GM18520 (cell line): ENCODE measurements around the gene RBMXL2.

Experiments used
- ATAC-seq: cut with Tn5 transposase; IDR thresholded peaks from one replicate; pipeline ENCODE4 v1.9.1; 2021; ENCODE audit not compliant: unreplicated experiment

Gene RBMXL2

DNA sequence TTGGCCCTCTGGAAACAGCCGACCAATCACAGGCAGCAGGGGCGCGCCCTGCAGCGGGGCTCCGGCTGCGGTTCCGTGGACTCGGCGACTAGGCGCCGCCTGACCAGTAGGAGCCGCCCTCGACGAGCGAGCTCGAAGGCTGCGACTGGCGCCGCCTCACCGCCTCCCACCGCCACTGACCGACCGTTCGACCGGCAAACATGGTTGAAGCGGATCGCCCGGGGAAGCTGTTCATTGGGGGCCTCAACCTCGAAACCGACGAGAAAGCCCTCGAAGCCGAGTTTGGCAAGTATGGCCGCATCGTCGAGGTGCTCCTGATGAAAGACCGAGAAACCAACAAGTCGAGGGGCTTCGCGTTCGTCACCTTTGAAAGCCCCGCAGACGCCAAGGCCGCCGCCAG, at the start of gene RBMXL2:
TSS of gene RBMXL2 (plus strand) at position 78 of the 400 bp plus-strand sequence. CDS start at position 201, 123 bp downstream.
- no peak for ATAC-seq

DNA sequence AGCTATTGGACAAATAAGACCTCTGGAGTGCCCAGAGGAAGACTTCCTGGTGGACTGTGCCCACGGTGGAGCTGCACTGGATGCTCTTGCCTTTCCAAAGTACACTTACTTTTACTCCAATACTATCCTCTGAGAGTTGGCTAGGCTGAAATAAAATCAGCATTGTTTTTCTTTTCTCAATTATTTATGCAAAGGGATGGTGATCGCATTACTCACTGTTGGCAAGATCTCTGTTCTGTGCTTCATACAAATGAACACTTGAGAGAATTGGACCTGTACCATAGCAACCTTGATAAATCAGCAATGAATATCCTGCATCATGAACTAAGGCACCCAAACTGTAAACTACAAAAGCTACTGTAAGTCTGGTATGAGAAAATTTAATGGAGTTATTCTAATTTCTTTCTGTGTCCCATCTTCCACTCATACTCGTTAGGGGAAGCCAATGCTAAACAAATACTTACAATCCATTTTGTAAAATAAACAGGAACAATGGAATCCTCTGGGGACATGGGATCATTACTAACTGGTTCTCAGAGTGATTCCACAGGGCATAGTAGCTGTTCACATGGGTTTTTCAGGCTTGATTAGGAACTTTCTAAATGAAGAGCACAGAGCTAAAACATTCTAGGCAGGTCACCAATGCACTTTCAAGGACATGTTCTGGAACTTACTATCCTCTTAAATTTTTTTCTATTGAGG, 42.2 kb upstream of the RBMXL2 start:
- ATAC-seq, result no peak

DNA sequence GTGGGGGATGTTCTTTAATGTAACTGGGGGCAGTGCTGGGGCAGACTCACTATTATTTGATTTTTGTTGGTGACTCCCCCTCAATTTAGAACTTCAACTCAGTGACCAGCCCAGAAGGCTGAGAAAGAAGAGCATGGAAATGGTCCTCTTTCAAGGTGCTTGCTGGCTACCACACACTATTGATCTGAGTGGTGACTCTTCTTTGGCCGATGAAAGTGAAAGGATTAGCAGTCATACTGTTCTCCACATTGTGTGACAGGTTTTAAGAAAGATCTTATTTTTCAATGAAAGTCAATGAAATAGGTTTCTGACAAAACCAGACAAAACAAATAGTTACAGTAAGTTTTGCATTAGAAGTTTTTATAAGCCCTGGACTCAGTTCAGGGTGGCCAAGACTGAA, 38.6 kb upstream of the RBMXL2 start:
- ATAC-seq, result peak; percentile 55

DNA sequence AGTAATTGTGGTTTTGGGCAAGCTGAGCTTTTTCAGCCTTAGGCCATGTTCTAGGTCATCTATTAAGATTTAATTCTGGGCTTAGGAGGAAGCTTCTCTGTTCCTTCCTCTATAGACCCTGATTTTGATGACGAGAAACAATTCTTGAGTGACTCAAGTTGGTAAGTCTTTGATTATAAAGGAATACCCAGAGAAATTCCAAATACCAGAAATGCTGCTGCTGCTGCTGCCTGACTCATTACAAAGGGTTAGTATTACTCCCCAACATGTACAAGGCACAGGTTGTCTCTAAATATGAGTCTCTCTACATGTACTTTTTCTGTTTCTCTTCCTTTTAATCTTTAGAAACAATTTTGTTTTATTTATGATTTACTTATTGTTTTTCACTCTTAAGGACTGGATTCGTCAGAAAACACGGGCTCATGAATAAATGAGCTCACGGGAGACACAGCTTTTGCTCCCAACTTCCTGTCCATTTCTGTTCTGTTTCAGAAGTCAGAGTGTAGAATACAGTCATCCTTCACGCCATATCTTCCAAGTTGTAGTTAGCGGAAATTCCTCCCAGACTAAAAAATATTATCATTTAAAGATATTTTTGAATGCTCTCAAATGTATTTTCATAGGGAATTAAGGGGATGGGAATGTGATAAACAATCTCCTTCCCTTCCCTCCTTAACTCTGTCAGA, 31.8 kb upstream of the RBMXL2 start:
- ATAC-seq, result no peak

DNA sequence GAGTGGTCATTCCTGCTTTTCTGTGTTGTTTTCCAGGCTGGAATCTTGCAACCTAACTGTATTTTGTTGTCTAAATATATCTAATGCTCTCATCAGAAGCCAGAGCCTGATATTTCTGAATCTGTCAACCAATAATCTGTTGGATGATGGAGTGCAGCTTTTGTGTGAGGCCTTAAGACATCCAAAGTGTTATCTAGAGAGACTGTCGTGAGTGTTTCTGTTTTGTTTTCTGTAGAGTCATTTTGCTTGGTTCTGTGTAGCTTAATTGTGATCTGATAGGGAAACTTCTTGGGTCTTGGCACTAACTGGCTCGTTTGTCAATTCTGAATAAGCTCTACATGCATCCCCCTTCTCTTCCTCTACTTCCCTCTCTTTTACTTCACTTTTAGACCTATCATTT, 31.2 kb upstream of the RBMXL2 start:
- ATAC-seq, result no peak

DNA sequence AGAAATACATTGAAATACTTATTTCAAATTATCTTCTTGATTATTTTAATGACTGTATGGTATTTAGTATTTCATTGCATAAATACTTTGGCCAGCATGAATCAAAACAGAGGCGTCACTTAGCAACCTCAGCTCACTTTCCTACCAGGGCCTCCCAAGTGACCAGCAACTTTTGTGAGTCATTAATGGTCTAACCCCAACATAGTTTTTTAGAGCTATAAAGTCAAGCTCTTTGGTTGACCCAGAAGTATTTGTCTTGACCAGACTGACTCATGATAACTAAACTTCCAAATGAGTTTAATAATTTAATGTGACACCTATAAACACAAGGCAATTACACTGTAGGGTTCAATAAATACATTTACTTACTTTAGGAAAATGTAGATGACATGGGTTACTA, 27.9 kb upstream of the RBMXL2 start:
- ATAC-seq, result no peak

DNA sequence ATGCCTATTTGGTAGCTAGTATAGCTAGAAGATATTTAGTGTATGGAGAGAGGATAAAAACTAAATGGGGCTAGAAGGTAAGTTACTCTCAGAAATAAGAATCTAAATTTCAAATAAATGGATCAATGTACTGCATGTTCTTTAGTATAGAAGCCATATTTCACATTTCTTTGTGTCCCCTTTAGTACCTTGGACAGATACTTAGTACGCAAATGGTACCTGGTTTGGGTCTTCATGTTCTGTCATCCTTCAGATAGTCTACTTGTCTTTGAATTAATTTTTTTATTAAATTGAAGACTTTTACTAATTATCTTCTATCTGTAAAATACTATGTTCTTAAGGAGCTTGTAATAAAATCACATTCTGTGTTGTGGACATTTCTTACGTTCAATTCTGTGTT, 26.3 kb upstream of the RBMXL2 start:
- no peak for ATAC-seq

DNA sequence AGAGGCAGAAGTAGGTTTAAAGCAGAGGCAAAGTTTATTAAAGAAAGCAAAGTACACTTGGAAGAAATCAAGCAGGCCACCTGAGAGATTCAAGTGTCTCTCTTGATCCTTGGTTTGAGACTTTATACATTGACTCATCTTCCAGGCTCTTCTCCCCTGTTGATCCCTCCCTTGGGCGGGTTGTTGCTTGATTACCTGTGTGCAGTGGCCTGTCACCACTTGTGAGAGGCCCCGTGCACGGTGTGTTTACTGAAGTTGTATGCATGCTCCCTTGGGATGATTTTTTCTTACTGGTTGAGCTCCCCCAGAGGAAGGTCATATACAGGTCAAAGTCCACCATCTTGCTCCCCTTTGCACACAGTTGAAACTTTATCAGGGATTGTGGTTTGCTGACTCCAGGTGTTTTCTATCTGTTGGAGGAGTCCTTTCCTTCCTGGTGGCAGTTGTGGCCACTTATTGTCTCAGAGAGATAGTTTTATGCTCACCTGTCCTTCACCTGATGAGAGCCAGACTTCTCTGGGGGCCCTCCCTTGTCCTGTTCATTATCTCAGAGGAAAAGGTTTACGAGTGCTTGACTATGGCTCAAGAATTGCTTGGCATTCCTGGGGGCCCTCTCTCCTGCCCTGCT, 16.3 kb upstream of the RBMXL2 start:
- no peak for ATAC-seq

DNA sequence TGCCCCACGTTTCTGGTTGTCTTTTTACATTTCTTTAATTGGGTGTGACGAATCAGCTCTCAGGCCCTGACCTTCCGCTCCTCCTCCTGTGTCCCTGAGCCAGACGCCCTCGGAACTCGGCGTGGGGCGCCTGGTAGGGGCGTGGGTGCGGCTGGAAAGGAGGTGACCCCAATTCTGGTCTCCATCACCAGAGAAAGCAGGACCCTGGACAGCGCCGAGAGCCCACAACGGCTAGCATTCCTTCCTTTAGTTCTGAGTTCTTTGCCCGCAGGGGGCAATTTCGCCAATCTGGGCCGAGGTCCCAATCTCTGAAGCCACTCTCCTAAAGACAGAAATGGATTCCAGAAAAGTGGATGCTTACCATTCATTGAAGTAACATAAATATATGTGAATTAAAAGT, 11.7 kb upstream of the RBMXL2 start:
- ATAC-seq, result no peak

DNA sequence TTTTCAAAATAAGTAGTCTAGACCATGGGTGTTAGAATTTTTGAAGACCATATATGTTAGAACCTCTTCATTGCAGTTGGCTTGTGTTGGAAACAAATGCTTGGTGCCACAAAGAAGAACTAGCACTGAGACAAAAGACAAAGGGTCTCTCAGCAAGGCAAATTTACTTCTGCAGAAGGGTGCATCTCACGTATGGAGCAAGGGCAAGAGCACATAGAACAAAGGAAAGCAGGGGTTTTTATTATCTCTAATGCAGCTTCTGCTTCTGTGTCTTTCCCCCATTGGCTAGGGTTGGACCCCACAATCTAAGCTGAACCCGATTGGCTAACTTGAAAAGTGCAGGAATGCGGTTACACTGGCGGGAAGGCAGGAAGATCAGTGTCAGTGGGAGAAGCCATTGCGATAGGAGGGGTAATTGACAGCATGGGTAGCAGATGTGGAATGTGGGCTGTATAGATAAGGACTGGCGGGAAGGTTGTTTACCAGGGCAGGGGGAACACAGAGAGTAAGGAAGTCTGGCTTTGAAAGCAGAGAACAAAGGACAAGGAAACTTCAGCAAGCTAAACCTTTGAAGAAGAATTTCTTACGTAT, 9.2 kb upstream of the RBMXL2 start:
- ATAC-seq, result no peak

DNA sequence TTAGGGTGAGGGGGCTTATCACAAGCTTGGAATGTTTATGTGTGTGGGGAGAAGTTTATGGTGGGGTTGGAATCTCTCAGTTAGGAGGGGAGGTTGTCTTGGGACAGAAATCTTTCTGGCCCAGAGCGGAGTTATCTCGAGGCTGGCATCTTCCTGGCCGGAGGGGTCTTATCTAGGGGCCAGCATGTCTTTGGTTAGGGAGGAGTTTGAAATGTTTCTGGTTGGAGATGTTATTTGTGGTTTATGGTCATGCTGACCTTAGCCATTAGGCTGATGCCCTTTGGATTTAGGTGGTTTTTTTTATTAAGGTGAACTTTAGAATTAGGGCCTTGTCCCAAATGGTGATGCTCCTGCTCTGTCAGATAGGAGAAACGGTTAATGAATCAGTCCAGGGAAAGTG, 7.9 kb upstream of the RBMXL2 start:
- no peak for ATAC-seq

DNA sequence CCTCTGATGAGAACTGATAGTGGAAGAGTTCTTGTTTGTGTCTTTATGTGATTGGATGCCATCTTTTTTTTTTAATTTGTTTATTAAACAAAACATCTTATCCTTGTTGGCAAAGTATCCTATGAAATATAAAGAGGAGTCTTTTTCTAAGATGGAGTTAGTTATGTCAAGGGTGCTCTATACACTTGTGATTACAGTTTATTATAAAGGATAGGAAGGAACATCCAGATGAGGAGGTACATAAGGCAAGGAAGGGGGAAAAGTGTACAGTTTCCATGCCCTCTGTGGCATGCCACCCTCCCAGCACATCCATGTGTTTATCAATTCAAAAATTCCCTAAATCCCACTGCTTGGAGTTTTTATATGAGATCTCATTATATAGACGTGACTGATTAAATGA, 7.4 kb upstream of the RBMXL2 start:
- no peak for ATAC-seq

DNA sequence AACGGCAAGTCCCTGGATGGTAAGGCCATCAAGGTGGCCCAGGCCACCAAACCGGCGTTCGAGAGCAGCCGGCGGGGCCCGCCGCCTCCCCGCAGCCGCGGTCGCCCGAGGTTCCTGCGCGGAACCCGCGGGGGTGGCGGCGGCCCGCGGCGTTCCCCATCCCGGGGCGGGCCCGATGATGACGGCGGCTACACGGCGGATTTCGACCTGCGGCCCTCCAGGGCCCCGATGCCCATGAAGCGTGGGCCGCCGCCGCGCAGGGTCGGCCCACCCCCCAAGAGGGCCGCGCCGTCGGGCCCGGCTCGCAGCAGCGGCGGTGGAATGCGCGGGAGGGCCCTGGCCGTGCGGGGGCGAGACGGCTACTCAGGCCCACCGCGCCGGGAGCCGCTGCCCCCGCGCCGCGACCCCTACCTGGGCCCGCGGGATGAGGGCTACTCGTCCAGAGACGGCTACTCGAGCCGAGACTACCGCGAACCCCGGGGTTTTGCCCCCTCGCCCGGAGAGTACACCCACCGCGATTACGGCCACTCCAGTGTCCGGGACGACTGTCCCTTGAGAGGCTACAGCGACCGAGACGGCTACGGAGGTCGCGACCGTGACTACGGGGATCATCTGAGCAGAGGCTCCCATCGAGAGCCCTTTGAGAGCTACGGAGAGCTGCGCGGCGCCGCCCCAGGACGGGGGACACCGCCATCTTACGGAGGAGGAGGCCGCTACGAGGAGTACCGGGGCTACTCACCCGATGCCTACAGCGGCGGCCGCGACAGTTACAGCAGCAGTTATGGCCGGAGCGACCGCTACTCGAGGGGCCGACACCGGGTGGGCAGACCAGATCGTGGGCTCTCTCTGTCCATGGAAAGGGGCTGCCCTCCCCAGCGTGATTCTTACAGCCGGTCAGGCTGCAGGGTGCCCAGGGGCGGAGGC, 792 bp downstream of the RBMXL2 start:
- no peak for ATAC-seq

DNA sequence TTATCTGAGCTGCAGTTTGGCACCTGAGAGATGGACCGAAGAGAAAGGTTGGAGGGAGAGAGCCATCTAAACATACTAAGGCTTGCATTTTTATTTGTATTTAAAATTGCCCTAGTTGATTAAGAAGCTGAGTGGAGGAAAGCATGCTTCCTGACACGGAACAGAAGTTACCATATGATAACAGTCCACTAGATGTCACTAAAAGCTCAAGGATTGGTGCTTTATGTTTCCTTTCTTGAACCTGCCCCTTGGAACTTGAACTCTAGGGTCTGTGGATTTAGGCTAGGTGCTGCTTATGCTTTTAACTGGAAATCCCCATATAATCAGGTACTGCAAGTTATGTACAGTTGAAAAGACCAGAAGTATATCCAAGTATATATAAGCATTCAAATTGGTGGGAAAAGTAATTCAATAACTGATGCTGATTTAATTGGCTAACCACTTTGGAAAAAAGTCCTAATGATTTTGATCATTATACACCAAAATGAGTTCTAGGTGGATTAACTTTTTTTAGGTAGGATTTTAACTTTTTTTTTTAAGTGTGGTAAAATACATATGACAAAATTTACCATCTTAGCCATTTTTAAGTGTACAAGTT, 9.5 kb downstream of the RBMXL2 start:
- no peak for ATAC-seq

DNA sequence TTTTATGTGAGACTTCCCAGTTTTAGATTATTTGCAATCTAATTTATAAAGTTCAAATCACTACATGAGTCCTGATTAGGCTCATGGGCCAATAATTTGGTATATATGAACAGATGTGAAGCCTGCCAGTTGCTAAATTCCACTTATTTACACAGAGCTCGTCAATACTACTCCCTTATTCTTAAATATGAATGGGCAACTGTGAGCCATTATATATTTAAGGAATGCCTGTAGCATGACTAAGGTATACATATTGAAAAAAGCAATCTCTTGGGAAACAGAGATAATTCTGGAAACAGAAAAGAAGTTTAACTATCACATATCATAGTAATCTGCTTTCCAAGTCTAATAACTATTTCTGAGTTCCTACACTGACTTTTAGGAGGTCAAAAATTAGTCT, 27.0 kb downstream of the RBMXL2 start:
- ATAC-seq, result no peak

DNA sequence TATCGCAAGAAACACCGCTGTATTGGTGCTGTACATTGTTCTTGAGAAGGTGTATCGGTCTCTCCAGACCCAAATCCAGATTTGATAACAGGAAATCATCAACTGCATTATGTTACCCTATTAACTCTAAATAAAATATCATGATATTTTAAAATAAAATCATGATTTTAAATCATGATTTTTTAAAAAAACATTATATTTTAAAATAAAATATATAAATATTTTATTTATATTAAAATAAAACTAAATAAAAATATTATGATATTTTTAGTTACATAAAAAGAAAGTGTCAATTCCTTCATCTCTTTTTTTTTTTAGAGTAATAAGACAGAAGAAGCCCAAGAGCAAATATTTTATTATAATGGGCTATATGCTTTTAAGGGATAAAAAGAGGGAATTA, 27.6 kb downstream of the RBMXL2 start:
- no peak for ATAC-seq

DNA sequence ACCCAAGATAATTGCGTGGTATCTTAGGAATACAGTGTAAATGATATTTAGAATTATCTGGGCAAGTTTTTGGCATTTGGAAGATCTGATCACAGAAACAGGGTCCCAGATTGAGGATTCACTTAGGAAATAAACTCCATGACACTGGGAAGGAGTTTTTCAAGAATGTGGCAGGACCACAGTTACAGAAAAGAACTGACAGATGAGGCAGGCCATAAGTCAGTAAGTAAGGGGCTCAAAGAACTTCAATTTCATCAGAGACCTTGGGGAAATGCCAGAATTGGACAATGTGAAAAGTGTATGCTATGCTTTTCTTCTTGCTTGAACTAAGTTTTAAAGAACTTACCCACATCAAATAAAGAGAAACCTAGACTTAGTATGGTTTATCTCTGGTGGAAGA, 49.3 kb downstream of the RBMXL2 start:
- no peak for ATAC-seq
